Activated T-helper 2 cell treated with anti-CD3 and anti-CD28 coated beads, Interferon-gamma antibody, Interleukin-2, Interleukin-4, amounts not matched to agents 10 μg/mL and 5 μg/mL and 100 μg/mL, durations not matched to agents 14 hours and 24 hours and 36 hours (primary cell): ENCODE measurements around the gene DPP8. TPM values are rescaled to one million over a fixed set of nuclear protein-coding genes. Genes with fewer than 3 reads are reported as not detected.

Experiments
- DNase-seq: peaks from one replicate; pipeline ENCODE4 v3.0.0; 2021; ENCODE audit warnings: low spot score
- H3K27ac Mint-ChIP-seq: one replicate; pipeline ENCODE4 v1.8.0; 2021; ENCODE audit warnings: mixed read lengths
- H3K27me3 Mint-ChIP-seq: one replicate; pipeline ENCODE4 v1.8.0; 2021; ENCODE audit warnings: low read depth, mixed read lengths
- H3K36me3 Mint-ChIP-seq: one replicate; pipeline ENCODE4 v1.8.0; 2021; ENCODE audit warnings: low read depth, mixed read lengths
- H3K4me1 Mint-ChIP-seq: one replicate; pipeline ENCODE4 v1.8.0; 2021; ENCODE audit warnings: low read depth, mixed read lengths
- H3K4me3 Mint-ChIP-seq: one replicate; pipeline ENCODE4 v1.8.0; 2021; ENCODE audit warnings: low read depth, mild to moderate bottlenecking, moderate library complexity, mixed read lengths
- H3K9me3 Mint-ChIP-seq: one replicate; pipeline ENCODE4 v1.8.0; 2021; ENCODE audit warnings: mixed read lengths
- intact Hi-C: fragments of 100-400 bp; cut with micrococcal nuclease; formaldehyde crosslinking; loops from one replicate; pipeline ENCODE4 v1.15.1; 2023
- total RNA-seq: library from RNA; stranded (reverse); gene quantifications from 2 replicates; pipeline ENCODE4 v1.2.3, GENCODE V29; 2022

DPP8 gene
- total RNA-seq, 1 donor from 2014 or later, result 32.3 TPM

DNA sequence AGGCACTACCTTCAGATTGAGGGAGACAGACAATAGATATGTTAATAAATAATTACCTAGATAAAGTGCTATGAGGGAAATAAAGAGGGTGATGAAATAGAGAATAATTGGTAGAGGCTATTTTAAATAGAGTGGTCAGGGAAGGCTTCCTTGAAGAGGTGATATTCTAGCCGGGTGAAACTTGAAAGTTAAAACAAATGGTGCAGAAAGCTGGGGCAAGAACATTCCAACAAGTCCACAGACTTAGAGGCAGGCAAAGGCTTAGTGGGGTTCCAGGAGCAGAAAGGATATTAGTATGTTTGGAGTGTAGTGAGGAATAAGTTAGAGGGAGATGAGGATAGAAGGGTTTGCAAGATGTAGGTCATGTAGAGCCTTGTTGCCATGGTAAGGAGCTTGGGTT lies 22.8 kb upstream of the DPP8 start:
- H3K36me3 Mint-ChIP-seq, result peaks cover 14% of the 10 kb centered on the region
- intact Hi-C loops, result no loop called here

DNA sequence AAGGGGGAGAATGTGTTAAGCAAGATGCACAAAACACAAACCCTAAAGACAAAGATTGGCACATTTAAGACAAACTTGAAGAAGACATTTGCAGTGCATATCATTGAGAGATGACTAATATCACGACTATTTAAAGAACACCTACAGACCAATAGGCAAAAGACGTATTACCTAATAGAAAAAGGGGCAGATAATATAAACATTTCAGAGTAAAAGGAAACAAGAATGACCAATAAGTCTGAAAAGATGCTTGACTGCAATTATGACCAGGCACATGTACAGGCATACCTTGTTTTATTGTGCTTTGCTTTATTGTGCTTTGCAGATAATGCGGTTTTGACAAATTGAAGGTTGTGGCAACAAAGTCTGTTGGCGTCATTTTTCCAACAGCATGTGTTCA lies 17.7 kb upstream of the DPP8 start:
- Mint-ChIP-seq H3K4me3 (no peak overlapping the region), H3K4me1 (peaks cover 27% of the 10 kb centered on the region), H3K36me3 (peaks cover 21% of the 10 kb centered on the region), H3K9me3 (no peaks in the 10 kb centered on the region), H3K27ac (no peak overlapping the region), H3K27me3 (no peaks in the 10 kb centered on the region)
- intact Hi-C loops, result loop anchor here (10.0 kb wide), 1 partner anchor 330 kb away; the partner anchor contains the start of gene RAB11A
- DNase-seq, result no peak

More for the DNA sequence above, 22.8 kb upstream of the DPP8 start:
- H3K4me3 Mint-ChIP-seq, result no peak overlapping the region
- no peak overlapping the region for H3K27ac Mint-ChIP-seq
- no peak for DNase-seq
- H3K4me1 Mint-ChIP-seq, result no peaks in the 10 kb centered on the region
- no peaks in the 10 kb centered on the region for H3K9me3 Mint-ChIP-seq
- no peaks in the 10 kb centered on the region for H3K27me3 Mint-ChIP-seq

DNA sequence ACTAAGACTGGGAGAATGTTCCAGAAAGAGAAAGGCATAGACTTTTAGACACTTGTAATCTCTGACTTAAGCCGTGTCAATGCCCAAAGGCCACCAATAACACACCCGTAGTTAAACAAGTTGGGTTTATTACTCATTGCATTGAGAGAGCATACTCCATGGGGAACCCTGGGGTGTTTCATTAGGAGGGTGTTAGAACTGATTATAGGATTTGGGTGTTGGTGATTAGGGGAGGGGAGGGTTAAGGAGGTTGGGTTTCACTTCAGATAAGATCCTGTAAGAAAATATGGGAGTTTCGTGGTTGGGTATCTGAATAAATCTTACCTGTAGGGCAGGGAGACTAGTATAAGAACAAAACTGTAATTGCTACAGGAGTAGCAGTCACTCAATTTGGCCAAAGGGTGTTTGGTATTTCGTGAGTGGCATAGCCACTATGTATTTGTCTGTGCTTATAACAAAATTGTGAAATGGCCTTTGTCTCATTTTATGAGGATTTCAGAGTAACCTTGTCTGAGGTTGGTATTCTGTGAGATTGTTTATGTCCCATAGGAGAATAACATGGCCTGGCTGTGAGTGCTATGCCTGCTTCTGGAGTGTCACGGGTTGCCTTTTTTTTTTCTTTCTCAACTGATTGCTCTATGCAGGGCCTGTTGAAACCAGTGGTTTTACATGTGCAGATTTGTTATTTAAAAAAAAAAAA lies 15.7 kb upstream of the DPP8 start:
- intact Hi-C loops, result loop anchor here (10.0 kb wide), 1 partner anchor 332 kb away; the partner anchor contains the start of gene RAB11A
- H3K27me3 Mint-ChIP-seq, result no peaks in the 10 kb centered on the region
- no peak overlapping the region for H3K4me3 Mint-ChIP-seq
- peaks cover 15% of the 10 kb centered on the region for H3K36me3 Mint-ChIP-seq
- no peaks in the 10 kb centered on the region for H3K9me3 Mint-ChIP-seq
- DNase-seq, result no peak
- H3K4me1 Mint-ChIP-seq, result peaks cover 31% of the 10 kb centered on the region
- no peak overlapping the region for H3K27ac Mint-ChIP-seq

DNA sequence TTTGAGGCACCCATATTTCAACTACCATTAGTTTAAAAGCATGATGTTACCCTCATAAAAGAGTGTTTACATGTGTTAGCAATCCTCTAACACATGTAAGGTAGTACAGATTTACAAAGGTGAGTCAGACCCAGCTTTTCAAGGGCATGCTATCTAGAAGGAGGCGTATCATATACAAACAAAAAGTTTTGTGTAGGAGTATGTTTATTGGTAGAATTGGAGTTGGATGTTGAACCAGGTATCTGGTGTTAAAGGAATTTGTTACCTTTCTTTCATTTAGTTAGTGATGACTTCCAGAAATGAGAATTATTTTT lies 15.2 kb upstream of the DPP8 start:
- peaks cover 12% of the 10 kb centered on the region for H3K36me3 Mint-ChIP-seq
- intact Hi-C loops, result loop anchor here (10.0 kb wide), 1 partner anchor 332 kb away; the partner anchor contains the start of gene RAB11A
- no peak for DNase-seq
- H3K27ac Mint-ChIP-seq, result peak overlapping the region; percentile 12
- H3K27me3 Mint-ChIP-seq, result no peaks in the 10 kb centered on the region
- H3K4me1 Mint-ChIP-seq, result peaks cover 31% of the 10 kb centered on the region
- no peaks in the 10 kb centered on the region for H3K9me3 Mint-ChIP-seq
- no peak overlapping the region for H3K4me3 Mint-ChIP-seq

DNA sequence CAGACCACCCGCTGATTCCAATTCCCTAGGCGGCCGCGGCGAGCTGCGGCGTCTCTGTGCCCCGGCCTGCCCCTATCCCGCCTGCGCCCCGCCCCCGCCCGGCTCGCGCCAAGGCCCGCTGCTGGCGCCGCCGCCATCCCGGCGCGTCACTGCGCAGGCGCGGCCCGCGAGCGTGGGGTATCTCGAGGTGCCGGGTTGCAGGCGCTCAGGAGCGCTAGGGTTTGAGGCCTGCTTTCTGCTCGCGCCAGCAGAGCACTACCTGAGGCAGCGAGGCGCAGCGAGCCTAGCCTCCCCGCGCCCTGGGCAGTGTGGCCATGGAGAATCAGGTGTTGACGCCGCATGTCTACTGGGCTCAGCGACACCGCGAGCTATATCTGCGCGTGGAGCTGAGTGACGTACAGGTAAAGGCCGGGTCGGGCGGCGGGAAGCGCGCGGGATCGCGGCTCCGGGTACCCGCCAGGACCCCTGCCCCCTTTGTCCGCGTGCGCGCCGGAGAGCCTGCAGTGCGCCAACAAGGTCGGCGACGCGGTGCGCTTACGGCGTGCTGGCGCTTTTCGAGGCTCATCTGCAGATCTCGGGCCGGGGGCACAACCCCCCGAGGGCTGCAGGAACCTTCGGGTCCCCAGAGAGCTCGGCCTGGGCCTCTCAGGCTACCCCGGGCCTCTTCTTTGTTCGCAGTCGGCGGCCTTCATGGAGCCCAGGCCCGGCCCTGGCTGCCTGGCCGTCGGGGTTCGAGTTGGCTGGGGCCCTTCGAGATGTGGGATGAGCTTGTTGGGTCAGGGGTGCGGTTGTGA lies 13.0 kb upstream of the DPP8 start, which contains the start of gene HACD3:
Gene HACD3 (plus strand): TSS at position 146 of the 794 bp plus-strand sequence. CDS start 169 bp downstream, at position 315.
- peak within 1 kb of the TSS; percentile 87 for H3K4me3 Mint-ChIP-seq
- peaks cover 31% of the 10 kb centered on the region for H3K4me1 Mint-ChIP-seq
- H3K27ac Mint-ChIP-seq, result peak within 1 kb of the TSS; percentile 86
- DNase-seq, result peak; percentile 84
- intact Hi-C loops, result loop anchor here (1.0 to 10.0 kb wide), 3 partner anchors 13 to 334 kb away; partner anchors contain the start of genes DPP8, INTS14 and RAB11A
- H3K36me3 Mint-ChIP-seq, result peaks cover 7% of the 10 kb centered on the region
- no peaks in the 10 kb centered on the region for H3K27me3 Mint-ChIP-seq
- H3K9me3 Mint-ChIP-seq, result no peaks in the 10 kb centered on the region

DNA sequence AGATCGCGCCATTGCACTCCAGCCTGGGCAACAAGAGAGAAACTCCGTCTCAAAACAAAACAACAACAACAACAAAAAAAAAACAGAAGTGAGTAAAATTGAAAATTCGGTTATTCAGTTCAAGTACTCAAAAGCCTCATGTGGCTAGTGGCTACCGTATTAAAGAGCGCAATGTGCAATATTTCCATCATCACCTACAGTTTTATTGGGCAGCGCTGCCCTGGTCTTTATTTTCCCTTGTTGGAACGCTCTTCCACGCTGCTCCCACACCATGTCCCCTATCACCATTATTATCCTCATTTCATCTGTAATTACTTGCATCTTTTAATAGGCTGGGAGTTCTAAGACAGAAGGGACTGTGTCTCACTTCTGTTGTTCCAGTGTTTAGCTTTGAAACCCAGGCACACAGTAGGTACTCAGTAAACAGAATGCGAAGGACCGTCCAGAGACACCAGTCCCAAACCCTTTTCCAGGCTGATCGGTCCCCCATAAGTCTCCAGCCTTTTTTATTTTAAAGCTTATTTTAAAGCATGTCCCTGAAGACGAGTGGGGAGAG lies 12.4 kb upstream of the DPP8 start:
- Mint-ChIP-seq H3K4me3 (peak overlapping the region; percentile 87), H3K9me3 (no peaks in the 10 kb centered on the region), H3K27ac (peak overlapping the region; percentile 21), H3K27me3 (no peaks in the 10 kb centered on the region), H3K4me1 (peaks cover 28% of the 10 kb centered on the region), H3K36me3 (peaks cover 4% of the 10 kb centered on the region)
- intact Hi-C loops, result loop anchor here (1.0 to 10.0 kb wide), 3 partner anchors 13 to 335 kb away; partner anchors contain the start of genes DPP8, INTS14 and RAB11A
- DNase-seq, result no peak

DNA sequence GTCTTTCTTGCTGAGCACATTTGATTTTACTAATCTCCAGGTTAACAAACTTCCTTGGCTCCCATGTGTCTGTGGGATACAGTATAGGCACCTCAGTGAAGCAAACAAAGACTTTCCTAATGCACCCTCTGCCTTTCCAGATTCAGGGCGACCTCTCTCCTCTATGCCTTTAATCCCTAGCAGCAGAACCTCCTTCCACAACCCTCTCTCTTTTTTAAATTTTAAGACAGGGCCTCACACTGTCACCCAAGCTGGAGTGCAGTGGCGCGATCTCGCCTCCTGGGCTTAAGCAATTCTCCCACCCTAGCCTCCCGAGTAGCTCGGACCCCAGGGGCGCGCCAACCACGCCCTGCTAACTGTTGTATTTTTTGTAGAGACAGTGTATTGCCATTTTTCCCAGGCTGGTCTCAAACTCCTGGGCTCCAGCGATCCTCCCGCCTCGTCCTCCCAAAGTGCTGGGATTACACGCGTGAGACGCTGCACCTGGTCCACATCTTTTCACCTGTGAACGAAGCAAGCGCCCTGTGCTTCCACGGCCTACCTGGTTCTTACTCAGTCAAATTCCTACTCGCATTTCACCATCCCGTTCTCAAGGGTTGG lies 11.1 kb upstream of the DPP8 start:
- no peaks in the 10 kb centered on the region for H3K27me3 Mint-ChIP-seq
- H3K4me3 Mint-ChIP-seq, result no peak overlapping the region
- no peak for DNase-seq
- H3K9me3 Mint-ChIP-seq, result no peaks in the 10 kb centered on the region
- intact Hi-C loops, result no loop called here
- H3K36me3 Mint-ChIP-seq, result peaks cover 4% of the 10 kb centered on the region
- peaks cover 20% of the 10 kb centered on the region for H3K4me1 Mint-ChIP-seq
- H3K27ac Mint-ChIP-seq, result no peak overlapping the region

DNA sequence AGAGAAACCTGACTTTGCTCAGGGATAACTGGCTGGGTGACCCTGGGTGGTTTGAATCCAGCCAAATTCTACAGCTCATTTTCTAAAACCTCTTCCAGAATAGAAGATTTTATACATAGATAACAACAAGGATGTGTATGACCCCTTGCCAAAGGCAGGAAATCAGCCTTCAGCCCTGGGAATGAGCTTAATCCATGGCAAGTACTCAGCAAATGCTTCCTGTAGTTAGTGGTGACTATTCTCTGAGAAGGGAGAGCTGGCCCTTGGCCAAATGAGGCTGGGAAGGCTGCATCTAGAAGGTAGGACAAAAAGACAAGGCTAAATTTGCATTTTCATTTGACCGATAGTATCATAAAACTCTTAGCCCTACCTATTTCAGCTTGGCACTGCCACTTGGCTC lies 8.1 kb upstream of the DPP8 start:
- no peak for DNase-seq
- intact Hi-C loops, result no loop called here
- no peaks in the 10 kb centered on the region for H3K27me3 Mint-ChIP-seq
- no peak overlapping the region for H3K27ac Mint-ChIP-seq
- no peaks in the 10 kb centered on the region for H3K9me3 Mint-ChIP-seq
- H3K4me1 Mint-ChIP-seq, result peaks cover 4% of the 10 kb centered on the region
- H3K36me3 Mint-ChIP-seq, result no peaks in the 10 kb centered on the region
- H3K4me3 Mint-ChIP-seq, result no peak overlapping the region

DNA sequence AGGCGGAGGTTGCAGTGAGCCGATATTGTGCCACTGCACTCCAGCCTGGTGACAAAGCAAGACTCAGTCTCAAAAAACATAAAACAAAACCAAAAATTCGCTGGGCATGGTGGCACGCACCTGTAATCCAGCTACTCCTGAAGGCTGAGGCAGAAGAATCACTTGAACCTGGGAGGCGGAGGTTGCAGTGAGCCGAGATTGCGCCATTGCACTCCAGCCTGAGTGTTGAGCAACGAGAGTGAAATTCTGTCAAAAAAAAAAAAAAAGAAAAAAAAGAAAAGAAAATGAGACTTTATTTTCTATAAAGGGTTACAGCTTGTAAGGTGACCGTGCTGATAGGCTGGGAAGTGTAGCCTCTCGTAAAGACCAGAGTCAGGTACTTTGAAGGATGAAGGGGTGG lies 6.7 kb upstream of the DPP8 start:
- H3K4me1 Mint-ChIP-seq, result no peaks in the 10 kb centered on the region
- no peaks in the 10 kb centered on the region for H3K9me3 Mint-ChIP-seq
- no peaks in the 10 kb centered on the region for H3K36me3 Mint-ChIP-seq
- no peaks in the 10 kb centered on the region for H3K27me3 Mint-ChIP-seq
- DNase-seq, result no peak
- intact Hi-C loops, result no loop called here
- no peak overlapping the region for H3K4me3 Mint-ChIP-seq
- H3K27ac Mint-ChIP-seq, result no peak overlapping the region

DNA sequence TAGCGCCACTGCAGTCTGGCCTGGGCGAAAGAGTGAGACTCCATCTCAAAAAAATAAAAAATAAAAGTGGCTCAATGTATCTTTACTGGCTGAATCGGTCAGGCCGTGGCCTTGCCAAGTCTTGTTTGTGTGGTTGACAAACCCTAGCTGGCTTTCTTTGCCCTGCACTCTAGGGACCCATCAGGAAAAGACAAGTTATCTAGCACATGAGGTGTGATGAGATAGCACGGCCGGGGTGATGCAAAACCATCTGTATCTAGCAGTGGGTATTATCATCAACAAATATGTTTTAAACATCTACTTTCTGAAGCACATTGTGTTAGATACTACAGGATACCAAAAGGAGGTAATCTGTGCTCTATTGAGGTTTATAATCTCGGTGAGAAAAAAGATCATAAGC lies 3.9 kb upstream of the DPP8 start:
- Mint-ChIP-seq H3K36me3 (peaks cover 6% of the 10 kb centered on the region), H3K27me3 (no peaks in the 10 kb centered on the region), H3K4me3 (no peak overlapping the region), H3K9me3 (no peaks in the 10 kb centered on the region), H3K27ac (no peak overlapping the region), H3K4me1 (peaks cover 7% of the 10 kb centered on the region)
- intact Hi-C loops, result no loop called here
- no peak for DNase-seq

DNA sequence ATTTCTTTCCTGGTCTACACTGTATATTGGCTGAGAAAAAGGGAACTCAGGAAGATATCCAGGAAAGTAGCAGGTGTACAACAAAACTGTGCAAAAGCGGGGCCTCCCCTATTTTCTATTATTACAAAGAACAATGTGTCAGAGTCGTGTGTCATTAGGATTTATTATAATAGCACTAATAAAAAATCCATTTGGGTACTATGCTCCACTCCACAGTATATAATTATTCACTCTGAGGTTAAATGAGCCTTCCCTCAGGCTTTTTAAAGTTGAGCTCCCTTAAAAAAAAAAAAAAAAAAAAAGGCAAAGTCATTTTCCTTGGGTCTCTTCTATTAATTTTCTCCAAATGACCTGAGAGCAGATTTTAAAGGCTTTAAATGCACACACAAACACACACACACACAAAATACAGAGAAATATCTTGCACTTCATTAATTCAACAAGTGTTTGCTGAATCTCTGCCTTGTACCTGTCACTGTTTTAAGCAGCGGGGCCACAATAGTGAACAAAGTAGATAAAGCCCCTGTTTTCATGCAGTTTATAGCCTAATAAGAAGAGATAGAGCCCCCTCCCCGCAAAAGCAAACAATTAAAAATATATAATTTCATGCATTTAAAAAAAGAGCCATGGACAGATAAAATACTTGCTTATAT lies 1.3 kb upstream of the DPP8 start:
- H3K27me3 Mint-ChIP-seq, result no peaks in the 10 kb centered on the region
- H3K27ac Mint-ChIP-seq, result no peak overlapping the region
- peaks cover 23% of the 10 kb centered on the region for H3K36me3 Mint-ChIP-seq
- no peaks in the 10 kb centered on the region for H3K9me3 Mint-ChIP-seq
- intact Hi-C loops, result no loop called here
- peak overlapping the region; percentile 21 for H3K4me3 Mint-ChIP-seq
- no peak for DNase-seq
- H3K4me1 Mint-ChIP-seq, result peaks cover 14% of the 10 kb centered on the region

DNA sequence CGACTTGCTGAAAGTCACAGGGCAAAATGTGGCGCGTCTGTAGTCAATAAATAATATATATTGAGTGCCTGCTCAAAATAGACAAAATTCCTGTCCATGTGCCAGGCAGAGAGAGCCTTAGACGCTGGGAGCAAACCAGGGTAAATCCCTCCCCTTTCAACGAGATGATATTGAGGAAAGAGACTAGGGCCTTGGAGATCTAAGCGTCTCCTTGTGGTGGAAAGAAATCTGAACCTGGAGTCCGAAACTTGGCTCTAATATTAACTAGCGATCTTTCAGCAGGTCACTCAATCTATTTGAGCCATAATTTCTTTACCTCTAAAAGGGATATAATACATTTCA lies 348 bp upstream of the DPP8 start:
- H3K27me3 Mint-ChIP-seq, result no peaks in the 10 kb centered on the region
- H3K4me1 Mint-ChIP-seq, result peaks cover 19% of the 10 kb centered on the region
- H3K36me3 Mint-ChIP-seq, result peaks cover 28% of the 10 kb centered on the region
- no peaks in the 10 kb centered on the region for H3K9me3 Mint-ChIP-seq
- peak overlapping the region; percentile 94 for H3K27ac Mint-ChIP-seq
- DNase-seq, result no peak
- H3K4me3 Mint-ChIP-seq, result peak overlapping the region; percentile 99
- intact Hi-C loops, result loop anchor here (1.0 kb wide), 1 partner anchor 12 kb away; the partner anchor contains the start of gene HACD3
